Sigmoid colon (tissue), 3 donors: ENCODE data around the gene KLHL13.

Source experiments
- CTCF ChIP-seq, 4 experiments: fragments of 450-650 bp in 3 of 4; fragments of 200-600 bp in 1 of 4; IDR thresholded peaks; one replicate each; pipeline ENCODE4 v1.5.1; 2016 to 2019; ENCODE audit warnings: antibody characterized with exemption in 4 of 4, mild to moderate bottlenecking in 3 of 4, moderate library complexity in 2 of 4
- POLR2A ChIP-seq, 2 donors: fragments of 450-650 bp; IDR thresholded peaks; one replicate each; pipeline ENCODE4 v1.6.1; 2016; ENCODE audit warnings: antibody characterized with exemption in 2 of 2, mild to moderate bottlenecking in 2 of 2, moderate library complexity in 2 of 2

DNA sequence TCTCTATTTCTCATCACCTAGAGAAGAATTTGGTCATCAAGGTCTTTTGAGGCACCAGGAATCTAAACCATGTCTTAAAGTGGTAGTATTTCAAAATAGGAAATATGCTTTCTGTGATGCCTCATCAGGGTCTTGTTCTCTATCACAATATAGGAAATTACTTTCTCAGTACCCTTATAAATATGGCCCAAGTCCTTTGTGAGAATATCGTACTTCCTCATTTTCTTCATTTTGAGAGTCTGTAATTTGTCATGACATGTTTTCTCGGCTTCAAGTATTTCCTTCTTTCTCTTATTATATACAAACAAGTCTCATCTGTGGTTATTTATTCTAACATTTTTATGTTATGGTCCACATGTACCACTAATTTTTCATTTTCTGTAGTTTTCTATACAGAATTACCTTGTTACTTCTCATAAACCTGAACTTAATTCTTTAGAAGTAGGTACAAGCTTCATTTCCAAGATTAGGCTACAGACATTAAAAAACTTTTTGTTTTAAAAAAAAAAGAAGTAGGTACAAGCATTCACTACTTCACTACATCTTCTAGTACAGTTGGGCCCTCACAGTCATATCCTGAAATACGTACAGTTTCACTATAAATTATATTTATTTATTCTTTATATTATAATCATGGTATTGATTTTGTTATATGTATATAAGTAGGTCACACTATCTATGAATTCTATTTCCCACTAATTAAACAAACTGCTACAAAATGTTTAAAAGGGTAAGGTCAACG, 54.4 kb downstream of the KLHL13 start:
- TF ChIP-seq CTCF (IDR thresholded peaks at IDR 0.05), result no peak
- no peak for TF ChIP-seq POLR2A (IDR thresholded peaks at IDR 0.05)
